Measurements from ENCODE around the gene TRIM51. TPM values are rescaled to one million over a fixed set of nuclear protein-coding genes. Genes with fewer than 3 reads are reported as not detected.
"Not testable (repeated sequence)": the region's sequence is repeated elsewhere in the genome, so short reads cannot be mapped to it uniquely, and the experiment has no call there.

TRIM51 gene, protein sequence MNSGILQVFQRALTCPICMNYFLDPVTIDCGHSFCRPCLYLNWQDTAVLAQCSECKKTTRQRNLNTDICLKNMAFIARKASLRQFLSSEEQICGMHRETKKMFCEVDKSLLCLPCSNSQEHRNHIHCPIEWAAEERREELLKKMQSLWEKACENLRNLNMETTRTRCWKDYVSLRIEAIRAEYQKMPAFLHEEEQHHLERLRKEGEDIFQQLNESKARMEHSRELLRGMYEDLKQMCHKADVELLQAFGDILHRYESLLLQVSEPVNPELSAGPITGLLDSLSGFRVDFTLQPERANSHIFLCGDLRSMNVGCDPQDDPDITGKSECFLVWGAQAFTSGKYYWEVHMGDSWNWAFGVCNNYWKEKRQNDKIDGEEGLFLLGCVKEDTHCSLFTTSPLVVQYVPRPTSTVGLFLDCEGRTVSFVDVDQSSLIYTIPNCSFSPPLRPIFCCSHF
- total RNA-seq, result not detected

DNA sequence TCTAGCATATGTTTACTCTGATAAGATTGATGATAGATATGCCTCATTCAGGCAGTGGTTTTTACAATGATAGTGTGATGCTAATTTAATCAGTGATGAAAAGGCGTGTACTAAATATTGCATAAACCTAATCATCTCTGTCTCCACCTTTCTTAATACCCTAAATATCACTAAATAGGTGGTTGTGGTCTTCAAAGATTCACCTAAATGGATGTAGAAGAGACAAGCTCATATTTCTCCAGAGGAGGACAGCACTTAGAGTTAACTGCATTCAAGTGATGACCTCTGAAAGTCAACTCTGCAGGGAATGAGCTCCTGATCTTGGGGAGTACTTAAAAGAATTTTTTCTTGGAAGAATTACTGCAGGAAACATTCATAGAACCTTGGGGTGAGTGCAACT lies at the start of gene TRIM51:
Gene TRIM51 (plus strand): TSS at position 301 of the 400 bp plus-strand sequence. CDS start 2,132 bp downstream, outside the sequence.
- H3K27ac ChIP-seq; H3K9me3 ChIP-seq; DNase-seq; H3K36me3 ChIP-seq; H3K27me3 ChIP-seq; in situ Hi-C loops (cut with MboI; ENCODE audit: low sequenced_read_pairs in 4 of 4); H3K4me1 ChIP-seq; ATAC-seq; intact Hi-C loops (cut with DNase I; ENCODE audit: low total_unique reads); H3K4me3 ChIP-seq: not testable (repeated sequence)

DNA sequence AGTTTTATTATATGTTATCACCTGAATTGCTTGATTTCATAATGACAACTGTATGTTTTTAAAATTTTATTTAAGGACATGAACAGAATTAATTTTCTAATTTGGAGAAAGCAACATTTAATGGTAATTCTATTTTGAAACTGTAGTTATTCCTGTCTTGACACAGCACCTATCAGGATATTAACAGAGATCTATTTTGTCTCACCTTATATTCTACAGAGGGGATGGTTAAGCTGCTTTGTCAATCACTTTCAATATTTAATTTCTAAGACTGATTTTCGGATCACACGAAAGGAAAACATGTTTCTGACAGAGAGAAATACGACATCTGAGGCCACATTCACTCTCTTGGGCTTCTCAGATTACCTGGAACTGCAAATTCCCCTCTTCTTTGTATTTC lies 44.6 kb upstream of the TRIM51 start, which contains the start of gene OR5D16:
Gene OR5D16 (plus strand): TSS at position 301 of the 400 bp plus-strand sequence. CDS start 0 bp downstream, at position 301.
- no peaks in the 10 kb centered on the region for H3K27me3 ChIP-seq
- ATAC-seq (no peak), DNase-seq (no peak)
- intact Hi-C loops (cut with DNase I; ENCODE audit: low total_unique reads) (no loop called here), in situ Hi-C loops (cut with MboI; ENCODE audit: low sequenced_read_pairs in 4 of 4) (no loop called here)
- H3K27ac ChIP-seq, result no peak within 1 kb of the TSS
- no peaks in the 10 kb centered on the region for H3K9me3 ChIP-seq
- no peaks in the 10 kb centered on the region for H3K4me1 ChIP-seq
- TF ChIP-seq POLR2A (IDR thresholded peaks at IDR 0.05), result no peak
- no peak within 1 kb of the TSS for H3K4me3 ChIP-seq
- H3K36me3 ChIP-seq, result no peaks in the 10 kb centered on the region

DNA sequence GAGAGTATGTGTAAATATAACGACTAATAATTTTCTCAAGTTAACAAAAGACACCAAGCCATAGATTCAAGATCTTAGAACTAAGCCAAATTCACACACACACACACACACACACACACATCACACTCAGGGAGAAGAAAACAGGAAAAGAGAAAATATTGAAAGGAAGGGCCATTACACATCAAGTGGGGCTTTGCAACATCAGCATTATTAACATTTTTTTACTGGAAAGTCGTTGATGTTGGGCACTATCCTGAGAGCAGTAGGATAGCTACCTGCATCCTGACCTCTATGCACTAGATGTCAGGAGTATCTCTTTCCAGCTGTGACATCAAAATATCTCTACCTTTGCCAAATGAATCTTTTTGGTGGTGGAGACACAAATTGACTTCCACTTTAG lies 35.6 kb upstream of the TRIM51 start:
- no peak for ATAC-seq
- no peaks in the 10 kb centered on the region for H3K4me1 ChIP-seq
- H3K9me3 ChIP-seq, result no peaks in the 10 kb centered on the region
- H3K4me3 ChIP-seq, result no peak overlapping the region
- H3K27me3 ChIP-seq, result no peaks in the 10 kb centered on the region
- H3K27ac ChIP-seq, result no peak overlapping the region
- DNase-seq, result no peak
- intact Hi-C loops (cut with DNase I; ENCODE audit: low total_unique reads) (no loop called here), in situ Hi-C loops (cut with MboI; ENCODE audit: low sequenced_read_pairs in 4 of 4) (no loop called here)
- H3K36me3 ChIP-seq, result no peaks in the 10 kb centered on the region
- TF ChIP-seq, protein P1, sequence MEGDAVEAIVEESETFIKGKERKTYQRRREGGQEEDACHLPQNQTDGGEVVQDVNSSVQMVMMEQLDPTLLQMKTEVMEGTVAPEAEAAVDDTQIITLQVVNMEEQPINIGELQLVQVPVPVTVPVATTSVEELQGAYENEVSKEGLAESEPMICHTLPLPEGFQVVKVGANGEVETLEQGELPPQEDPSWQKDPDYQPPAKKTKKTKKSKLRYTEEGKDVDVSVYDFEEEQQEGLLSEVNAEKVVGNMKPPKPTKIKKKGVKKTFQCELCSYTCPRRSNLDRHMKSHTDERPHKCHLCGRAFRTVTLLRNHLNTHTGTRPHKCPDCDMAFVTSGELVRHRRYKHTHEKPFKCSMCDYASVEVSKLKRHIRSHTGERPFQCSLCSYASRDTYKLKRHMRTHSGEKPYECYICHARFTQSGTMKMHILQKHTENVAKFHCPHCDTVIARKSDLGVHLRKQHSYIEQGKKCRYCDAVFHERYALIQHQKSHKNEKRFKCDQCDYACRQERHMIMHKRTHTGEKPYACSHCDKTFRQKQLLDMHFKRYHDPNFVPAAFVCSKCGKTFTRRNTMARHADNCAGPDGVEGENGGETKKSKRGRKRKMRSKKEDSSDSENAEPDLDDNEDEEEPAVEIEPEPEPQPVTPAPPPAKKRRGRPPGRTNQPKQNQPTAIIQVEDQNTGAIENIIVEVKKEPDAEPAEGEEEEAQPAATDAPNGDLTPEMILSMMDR (IDR thresholded peaks at IDR 0.05 in 4 of 5, conservative IDR thresholded peaks at IDR 0.05 in 1 of 5), result no peak
- TF ChIP-seq POLR2A (IDR thresholded peaks at IDR 0.05), result no peak

DNA sequence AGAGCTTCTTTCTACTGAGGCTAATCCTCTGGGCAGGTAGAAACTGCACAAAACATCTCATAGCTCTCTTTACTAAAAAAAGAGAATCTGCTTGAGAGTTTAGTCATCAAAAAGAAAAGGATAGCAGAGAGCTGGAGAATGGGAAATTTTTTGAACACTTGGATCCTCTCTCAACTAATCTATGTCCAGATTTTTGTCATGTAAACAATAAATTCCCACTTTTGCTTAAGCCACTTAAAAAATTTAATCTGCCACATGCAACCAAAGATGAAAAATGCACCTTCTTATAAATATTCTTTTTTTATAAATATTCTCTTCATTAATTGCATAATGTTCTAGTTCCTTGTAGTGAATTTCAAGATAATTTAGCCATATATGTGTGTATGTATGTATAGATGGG lies 34.1 kb upstream of the TRIM51 start:
- Histone ChIP-seq H3K4me1 (no peaks in the 10 kb centered on the region), H3K4me3 (no peak overlapping the region), H3K27ac (no peak overlapping the region), H3K36me3 (no peaks in the 10 kb centered on the region), H3K27me3 (no peaks in the 10 kb centered on the region), H3K9me3 (no peaks in the 10 kb centered on the region)
- intact Hi-C loops (cut with DNase I; ENCODE audit: low total_unique reads), result no loop called here
- DNase-seq, result no peak
- in situ Hi-C loops (cut with MboI; ENCODE audit: low sequenced_read_pairs in 4 of 4), result no loop called here
- TF ChIP-seq POLR2A (IDR thresholded peaks at IDR 0.05), result no peak
- TF ChIP-seq, protein P1 (IDR thresholded peaks at IDR 0.05 in 4 of 5, conservative IDR thresholded peaks at IDR 0.05 in 1 of 5), result no peak
- ATAC-seq, result no peak

DNA sequence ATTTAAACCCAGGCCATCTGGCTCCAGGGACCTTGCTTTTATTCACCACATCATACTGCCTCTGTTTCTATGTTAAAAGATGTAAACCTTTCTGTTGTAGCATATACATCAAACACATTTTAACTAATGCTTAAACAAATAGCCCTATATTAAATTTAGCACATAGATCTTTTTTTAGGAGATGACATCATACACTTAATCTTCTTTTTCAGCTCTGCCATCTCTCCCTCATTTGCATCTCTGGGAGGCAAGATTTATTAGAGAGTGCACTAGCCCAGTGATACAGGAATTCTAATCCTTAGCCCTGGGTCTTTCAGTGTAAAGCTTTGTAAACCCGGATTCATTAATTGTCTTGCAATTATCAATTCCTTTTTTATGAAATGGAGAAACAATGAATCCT lies 31.0 kb upstream of the TRIM51 start:
- DNase-seq, result no peak
- Histone ChIP-seq H3K4me3 (no peak overlapping the region), H3K27ac (no peak overlapping the region), H3K27me3 (no peaks in the 10 kb centered on the region), H3K9me3 (no peaks in the 10 kb centered on the region), H3K4me1 (no peaks in the 10 kb centered on the region), H3K36me3 (no peaks in the 10 kb centered on the region)
- TF ChIP-seq, protein P1 (IDR thresholded peaks at IDR 0.05 in 4 of 5, conservative IDR thresholded peaks at IDR 0.05 in 1 of 5), result no peak
- intact Hi-C loops (cut with DNase I; ENCODE audit: low total_unique reads), result no loop called here
- in situ Hi-C loops (cut with MboI; ENCODE audit: low sequenced_read_pairs in 4 of 4), result no loop called here
- no peak for ATAC-seq
